GM19468 (cell line): ENCODE measurements around the gene JMJD4.
"Not testable (repeated sequence)": the region's sequence is repeated elsewhere in the genome, so short reads cannot be mapped to it uniquely, and the experiment has no call there.

Experiments used
- ATAC-seq: cut with Tn5 transposase; IDR thresholded peaks from one replicate; pipeline ENCODE4 v1.9.1; 2021; ENCODE audit warnings: mild to moderate bottlenecking, moderate library complexity, moderate number of reproducible peaks; ENCODE audit not compliant: unreplicated experiment; ENCODE audit errors: extremely low read depth

The JMJD4 gene

GRCh38 chr1:227707846-227708245 is 27.3 kb downstream of the JMJD4 start:
- no peak for ATAC-seq

- not testable (repeated sequence) for ATAC-seq
Measured at GRCh38 chr1:227701631-227702030, 33.5 kb downstream of the JMJD4 start.

- ATAC-seq, result no peak
Measured at GRCh38 chr1:227697321-227697864, 37.7 kb downstream of the JMJD4 start.

GRCh38 chr1:227685807-227686206 is 49.3 kb downstream of the JMJD4 start:
- no peak for ATAC-seq
